DND-41 (cell line): Measurements from ENCODE around the gene BMP7.
A peak's percentile ranks its signal among the peaks of the same experiment; 100 is the strongest.

Experiments
- EZH2 ChIP-seq: IDR thresholded peaks from 3 replicates; pipeline ENCODE4 v1.6.1; 2012; ENCODE audit warnings: borderline replicate concordance, low read depth, mild to moderate bottlenecking, moderate library complexity, low read length, inconsistent platforms; ENCODE audit not compliant: severe bottlenecking
- TF ChIP-seq, protein P1 (sequence below): IDR thresholded peaks from 2 replicates; pipeline ENCODE4 v1.5.1; 2012; ENCODE audit warnings: borderline replicate concordance, low read length, moderate library complexity, mild to moderate bottlenecking; ENCODE audit not compliant: poor library complexity, severe bottlenecking; ENCODE audit errors: extremely low read depth

DNA sequence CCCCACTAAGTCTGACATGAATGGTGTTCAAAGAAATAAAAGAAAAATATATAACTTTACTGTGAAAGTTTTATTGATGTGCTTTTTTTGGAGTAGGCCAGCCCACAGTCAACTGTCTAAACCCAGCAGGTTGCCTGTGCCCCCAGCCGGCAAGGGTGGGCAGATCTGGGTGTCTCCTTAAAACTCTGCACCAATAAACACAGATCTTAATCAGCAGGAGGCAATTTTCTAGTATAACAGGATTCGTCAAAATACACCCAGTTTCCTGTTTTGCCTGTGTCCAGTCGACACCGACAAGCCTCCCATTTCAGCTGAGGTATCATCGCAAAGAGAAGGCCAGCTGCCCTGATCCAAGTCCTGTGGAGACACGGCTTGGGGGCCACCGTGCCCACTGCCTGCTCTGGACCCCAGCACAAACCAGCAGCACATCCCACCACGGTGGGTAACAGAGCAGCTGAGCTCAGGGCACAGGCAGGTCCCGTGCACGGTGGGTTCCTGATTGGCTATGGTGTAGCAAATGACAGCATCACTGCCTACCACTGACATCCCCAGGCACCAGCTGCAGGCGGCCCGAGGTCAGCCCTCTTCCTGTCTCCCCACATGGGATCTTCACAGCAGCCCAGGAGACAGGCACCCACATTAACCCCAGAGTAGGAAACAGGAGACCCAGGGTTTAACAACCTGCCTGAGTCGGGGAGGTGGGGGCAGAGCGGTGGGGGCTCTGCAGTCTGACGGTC lies 15.7 kb downstream of the BMP7 start:
- TF ChIP-seq, protein P1, sequence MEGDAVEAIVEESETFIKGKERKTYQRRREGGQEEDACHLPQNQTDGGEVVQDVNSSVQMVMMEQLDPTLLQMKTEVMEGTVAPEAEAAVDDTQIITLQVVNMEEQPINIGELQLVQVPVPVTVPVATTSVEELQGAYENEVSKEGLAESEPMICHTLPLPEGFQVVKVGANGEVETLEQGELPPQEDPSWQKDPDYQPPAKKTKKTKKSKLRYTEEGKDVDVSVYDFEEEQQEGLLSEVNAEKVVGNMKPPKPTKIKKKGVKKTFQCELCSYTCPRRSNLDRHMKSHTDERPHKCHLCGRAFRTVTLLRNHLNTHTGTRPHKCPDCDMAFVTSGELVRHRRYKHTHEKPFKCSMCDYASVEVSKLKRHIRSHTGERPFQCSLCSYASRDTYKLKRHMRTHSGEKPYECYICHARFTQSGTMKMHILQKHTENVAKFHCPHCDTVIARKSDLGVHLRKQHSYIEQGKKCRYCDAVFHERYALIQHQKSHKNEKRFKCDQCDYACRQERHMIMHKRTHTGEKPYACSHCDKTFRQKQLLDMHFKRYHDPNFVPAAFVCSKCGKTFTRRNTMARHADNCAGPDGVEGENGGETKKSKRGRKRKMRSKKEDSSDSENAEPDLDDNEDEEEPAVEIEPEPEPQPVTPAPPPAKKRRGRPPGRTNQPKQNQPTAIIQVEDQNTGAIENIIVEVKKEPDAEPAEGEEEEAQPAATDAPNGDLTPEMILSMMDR: peak; percentile 31
- TF ChIP-seq EZH2: no peak
